WTC11 (cell line): ENCODE results near the gene HLA-DOB. TPM values are rescaled to one million over a fixed set of nuclear protein-coding genes. Genes with fewer than 3 reads are reported as not detected.

Experiments used
- ATAC-seq: fragments of 200-7000 bp; cut with Tn5 transposase; 2 replicates; pipeline ENCODE4 v1.10.0; 2021; ENCODE audit warnings: mild to moderate bottlenecking, moderate library complexity
- CTCF ChIA-PET: fragments of 300-600 bp; sonication (Branson Sonifier 250); formaldehyde crosslinking; loops from one replicate; lab custom pipeline; 2021; ENCODE audit warnings: antibody characterized with exemption; lab: Charles Lee
- POLR2A ChIA-PET: fragments of 350-600 bp; sonication (Branson Sonifier 250); formaldehyde crosslinking; loops from one replicate; lab custom pipeline; 2021; ENCODE audit warnings: antibody characterized with exemption; lab: Charles Lee
- DNase-seq: peaks from one replicate; pipeline ENCODE4 v3.0.0; 2021; ENCODE audit warnings: low spot score
- H3K27ac Mint-ChIP-seq: 2 replicates; pipeline ENCODE4 v1.8.0; 2021; ENCODE audit warnings: mixed read lengths
- H3K27me3 Mint-ChIP-seq: 2 replicates; pipeline ENCODE4 v1.8.0; 2021; ENCODE audit warnings: low read depth, mild to moderate bottlenecking, moderate library complexity, mixed read lengths
- H3K36me3 Mint-ChIP-seq: 2 replicates; pipeline ENCODE4 v1.8.0; 2021; ENCODE audit warnings: mixed read lengths
- H3K4me1 Mint-ChIP-seq: 2 replicates; pipeline ENCODE4 v1.8.0; 2022; ENCODE audit warnings: mixed read lengths
- H3K4me3 Mint-ChIP-seq: 2 replicates; pipeline ENCODE4 v1.8.0; 2021; ENCODE audit warnings: mild to moderate bottlenecking, moderate library complexity, mixed read lengths
- H3K9me3 Mint-ChIP-seq: 2 replicates; pipeline ENCODE4 v1.8.0; 2021; ENCODE audit warnings: mixed read lengths
- ARID4B ChIP-seq: sonication (generic); formaldehyde crosslinking; IDR thresholded peaks from 2 replicates; pipeline ENCODE4 v1.8.0; 2023; ENCODE audit warnings: missing genetic modification reagents, mild to moderate bottlenecking, borderline replicate concordance
- ATF3 ChIP-seq: sonication (generic); formaldehyde crosslinking; conservative IDR thresholded peaks from 2 replicates; pipeline ENCODE4 v1.8.1; 2022; ENCODE audit warnings: mild to moderate bottlenecking, missing genetic modification reagents
- CDX4 ChIP-seq: fragments of 250-450 bp; sonication (Bioruptor Pico); IDR thresholded peaks from 2 replicates; pipeline ENCODE4 v1.9.0; 2021; ENCODE audit warnings: moderate library complexity, mild to moderate bottlenecking, inconsistent platforms, borderline replicate concordance
- CREB1 ChIP-seq: sonication (generic); formaldehyde crosslinking; IDR thresholded peaks from 2 replicates; pipeline ENCODE4 v1.8.0; 2023; ENCODE audit warnings: mild to moderate bottlenecking, missing genetic modification reagents
- CREM ChIP-seq: sonication (generic); formaldehyde crosslinking; IDR thresholded peaks from 2 replicates; pipeline ENCODE4 v1.8.1; 2022; ENCODE audit warnings: mild to moderate bottlenecking, missing genetic modification reagents, moderate library complexity
- ESRRA ChIP-seq: sonication (generic); formaldehyde crosslinking; IDR thresholded peaks from 2 replicates; pipeline ENCODE4 v1.8.1; 2022; ENCODE audit warnings: mild to moderate bottlenecking, missing genetic modification reagents, borderline replicate concordance
- GTF2I ChIP-seq: fragments of 250-450 bp; sonication (Bioruptor Pico); conservative IDR thresholded peaks from 2 replicates; pipeline ENCODE4 v1.4.0; 2021; ENCODE audit warnings: mild to moderate bottlenecking
- MAX ChIP-seq: sonication (generic); formaldehyde crosslinking; IDR thresholded peaks from 2 replicates; pipeline ENCODE4 v1.8.0; 2022; ENCODE audit warnings: mild to moderate bottlenecking, missing genetic modification reagents
- MYBL2 ChIP-seq: sonication (generic); formaldehyde crosslinking; IDR thresholded peaks from 2 replicates; pipeline ENCODE4 v1.8.1; 2023; ENCODE audit warnings: mild to moderate bottlenecking, moderate library complexity, missing genetic modification reagents
- NFATC4 ChIP-seq: fragments of 250-450 bp; sonication (Bioruptor Pico); IDR thresholded peaks from 2 replicates; pipeline ENCODE4 v1.9.0; 2021; ENCODE audit warnings: mild to moderate bottlenecking
- NFE2L1 ChIP-seq: sonication (generic); formaldehyde crosslinking; IDR thresholded peaks from 2 replicates; pipeline ENCODE4 v1.8.1; 2023; ENCODE audit warnings: missing genetic modification reagents
- NFYB ChIP-seq: sonication (generic); formaldehyde crosslinking; conservative IDR thresholded peaks from 2 replicates; pipeline ENCODE4 v1.8.0; 2022; ENCODE audit warnings: low read depth, missing genetic modification reagents
- NR3C1 ChIP-seq: sonication (generic); formaldehyde crosslinking; conservative IDR thresholded peaks from 2 replicates; pipeline ENCODE4 v1.8.1; 2023; ENCODE audit warnings: low read depth, mild to moderate bottlenecking, missing genetic modification reagents
- SOX15 ChIP-seq: fragments of 250-450 bp; sonication (Bioruptor Pico); IDR thresholded peaks from 2 replicates; pipeline ENCODE4 v1.9.0; 2021; ENCODE audit warnings: mild to moderate bottlenecking
- TCF7 ChIP-seq: sonication (generic); formaldehyde crosslinking; IDR thresholded peaks from 2 replicates; pipeline ENCODE4 v1.8.0; 2022; ENCODE audit warnings: mild to moderate bottlenecking, low read depth, missing genetic modification reagents, moderate library complexity
- ZNF317 ChIP-seq: sonication (generic); formaldehyde crosslinking; IDR thresholded peaks from 2 replicates; pipeline ENCODE4 v1.8.1; 2023; ENCODE audit warnings: low read depth, mild to moderate bottlenecking, moderate library complexity, missing genetic modification reagents, borderline replicate concordance
- ZNF396 ChIP-seq: fragments of 250-450 bp; sonication (Bioruptor Pico); IDR thresholded peaks from 2 replicates; pipeline ENCODE4 v1.8.0; 2021; ENCODE audit warnings: mild to moderate bottlenecking, moderate library complexity, borderline replicate concordance
- ZNF423 ChIP-seq: fragments of 250-450 bp; sonication (Bioruptor Pico); IDR thresholded peaks from 2 replicates; pipeline ENCODE4 v2.1.2; 2022; ENCODE audit warnings: mild to moderate bottlenecking, moderate library complexity
- total RNA-seq: library from RNA; stranded (reverse); gene quantifications from 3 replicates; pipeline ENCODE4 v1.2.3, GENCODE V29; 2021
- TF ChIP-seq, protein P1 (sequence below): fragments of 200-600 bp; IDR thresholded peaks from 2 replicates; pipeline ENCODE4 v1.8.0; 2022; ENCODE audit warnings: antibody characterized with exemption
- TF ChIP-seq, protein P2 (sequence below): sonication (generic); formaldehyde crosslinking; IDR thresholded peaks from 2 replicates; pipeline ENCODE4 v1.8.0; 2023; ENCODE audit warnings: missing genetic modification reagents
- TF ChIP-seq, protein P3 (sequence below): fragments of 250-450 bp; sonication (Bioruptor Pico); IDR thresholded peaks from 2 replicates; pipeline ENCODE4 v1.9.0; 2021; ENCODE audit warnings: mild to moderate bottlenecking
- TF ChIP-seq, protein P4 (sequence below): sonication (generic); formaldehyde crosslinking; IDR thresholded peaks from 2 replicates; pipeline ENCODE4 v1.8.1; 2023; ENCODE audit warnings: mild to moderate bottlenecking, missing genetic modification reagents, moderate library complexity

HLA-DOB gene
- total RNA-seq, 1 experiment from 2014 or later = 0.15 TPM

DNA sequence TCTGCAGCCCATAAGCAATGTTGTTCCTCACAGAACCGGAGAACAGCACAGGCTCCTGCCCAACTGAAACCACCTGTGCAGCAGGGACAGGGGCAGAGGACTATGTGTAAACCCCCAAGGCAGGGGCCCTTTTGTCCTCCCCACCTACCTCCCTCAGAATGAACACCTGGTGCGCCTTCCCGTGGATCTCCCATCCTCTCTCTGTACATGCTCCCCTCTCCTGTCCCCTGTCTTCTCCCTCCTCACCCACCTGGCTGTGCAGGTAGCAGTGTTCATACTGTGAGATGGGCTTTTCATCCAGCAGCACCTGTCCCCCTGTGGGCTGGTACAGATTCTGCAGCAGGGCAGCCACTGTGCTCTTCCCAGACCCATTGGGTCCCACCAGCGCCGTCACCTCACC is 13.2 kb upstream of the HLA-DOB start (continued):
- TF ChIP-seq, protein P1, sequence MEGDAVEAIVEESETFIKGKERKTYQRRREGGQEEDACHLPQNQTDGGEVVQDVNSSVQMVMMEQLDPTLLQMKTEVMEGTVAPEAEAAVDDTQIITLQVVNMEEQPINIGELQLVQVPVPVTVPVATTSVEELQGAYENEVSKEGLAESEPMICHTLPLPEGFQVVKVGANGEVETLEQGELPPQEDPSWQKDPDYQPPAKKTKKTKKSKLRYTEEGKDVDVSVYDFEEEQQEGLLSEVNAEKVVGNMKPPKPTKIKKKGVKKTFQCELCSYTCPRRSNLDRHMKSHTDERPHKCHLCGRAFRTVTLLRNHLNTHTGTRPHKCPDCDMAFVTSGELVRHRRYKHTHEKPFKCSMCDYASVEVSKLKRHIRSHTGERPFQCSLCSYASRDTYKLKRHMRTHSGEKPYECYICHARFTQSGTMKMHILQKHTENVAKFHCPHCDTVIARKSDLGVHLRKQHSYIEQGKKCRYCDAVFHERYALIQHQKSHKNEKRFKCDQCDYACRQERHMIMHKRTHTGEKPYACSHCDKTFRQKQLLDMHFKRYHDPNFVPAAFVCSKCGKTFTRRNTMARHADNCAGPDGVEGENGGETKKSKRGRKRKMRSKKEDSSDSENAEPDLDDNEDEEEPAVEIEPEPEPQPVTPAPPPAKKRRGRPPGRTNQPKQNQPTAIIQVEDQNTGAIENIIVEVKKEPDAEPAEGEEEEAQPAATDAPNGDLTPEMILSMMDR = no peak
- TF ChIP-seq CREM (CRISPR knock-in tag) (no peak), CDX4 (CRISPR knock-in tag) (no peak), ESRRA (CRISPR knock-in tag) (no peak), ZNF396 (no peak)
- TF ChIP-seq, protein P2, sequence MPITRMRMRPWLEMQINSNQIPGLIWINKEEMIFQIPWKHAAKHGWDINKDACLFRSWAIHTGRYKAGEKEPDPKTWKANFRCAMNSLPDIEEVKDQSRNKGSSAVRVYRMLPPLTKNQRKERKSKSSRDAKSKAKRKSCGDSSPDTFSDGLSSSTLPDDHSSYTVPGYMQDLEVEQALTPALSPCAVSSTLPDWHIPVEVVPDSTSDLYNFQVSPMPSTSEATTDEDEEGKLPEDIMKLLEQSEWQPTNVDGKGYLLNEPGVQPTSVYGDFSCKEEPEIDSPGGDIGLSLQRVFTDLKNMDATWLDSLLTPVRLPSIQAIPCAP = no peak

- ATAC-seq = no peak
- TF ChIP-seq GTF2I (CRISPR knock-in tag) (no peak), ZNF423 (no peak), NFATC4 (CRISPR knock-in tag) (no peak), ATF3 (CRISPR knock-in tag) (no peak), MYBL2 (CRISPR knock-in tag) (no peak), CREB1 (CRISPR knock-in tag) (no peak), MAX (CRISPR knock-in tag) (no peak), NFE2L1 (CRISPR knock-in tag) (no peak), ZNF317 (CRISPR knock-in tag) (no peak), TCF7 (CRISPR knock-in tag) (no peak), ARID4B (CRISPR knock-in tag) (no peak), NR3C1 (CRISPR knock-in tag) (no peak), NFYB (CRISPR knock-in tag) (no peak), SOX15 (CRISPR knock-in tag) (no peak)
- TF ChIP-seq, protein P3, sequence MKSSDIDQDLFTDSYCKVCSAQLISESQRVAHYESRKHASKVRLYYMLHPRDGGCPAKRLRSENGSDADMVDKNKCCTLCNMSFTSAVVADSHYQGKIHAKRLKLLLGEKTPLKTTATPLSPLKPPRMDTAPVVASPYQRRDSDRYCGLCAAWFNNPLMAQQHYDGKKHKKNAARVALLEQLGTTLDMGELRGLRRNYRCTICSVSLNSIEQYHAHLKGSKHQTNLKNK = no peak
- TF ChIP-seq, protein P4, sequence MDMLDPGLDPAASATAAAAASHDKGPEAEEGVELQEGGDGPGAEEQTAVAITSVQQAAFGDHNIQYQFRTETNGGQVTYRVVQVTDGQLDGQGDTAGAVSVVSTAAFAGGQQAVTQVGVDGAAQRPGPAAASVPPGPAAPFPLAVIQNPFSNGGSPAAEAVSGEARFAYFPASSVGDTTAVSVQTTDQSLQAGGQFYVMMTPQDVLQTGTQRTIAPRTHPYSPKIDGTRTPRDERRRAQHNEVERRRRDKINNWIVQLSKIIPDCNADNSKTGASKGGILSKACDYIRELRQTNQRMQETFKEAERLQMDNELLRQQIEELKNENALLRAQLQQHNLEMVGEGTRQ (CRISPR knock-in tag) = no peak
- H3K27ac Mint-ChIP-seq = no peak overlapping the region
Measured at GRCh38 chr6:32829495-32829894, 12.7 kb upstream of the HLA-DOB start.

More at GRCh38 chr6:32829495-32829894, 12.7 kb upstream of the HLA-DOB start:
- Mint-ChIP-seq H3K27me3 (no peaks in the 10 kb centered on the region), H3K9me3 (no peaks in the 10 kb centered on the region), H3K36me3 (peaks cover 7% of the 10 kb centered on the region; the same call in 1 of the 2 replicates), H3K4me1 (peaks cover 9% of the 10 kb centered on the region), H3K4me3 (no peak overlapping the region)
- POLR2A ChIA-PET = no interaction called here
- DNase-seq = no peak
- CTCF ChIA-PET = interaction anchor here (1.3 to 4.7 kb wide), 2 partner anchors 9 to 104 kb away, joined by 6 to 82 read pairs; partner anchors contain the start of gene TAP2
